Lower leg skin (tissue), 4 donors: Measurements from ENCODE around the gene BRAP. TPM values are rescaled to one million over a fixed set of nuclear protein-coding genes. Genes with fewer than 3 reads are reported as not detected.
A peak's percentile ranks its signal among the peaks of the same experiment; 100 is the strongest.
"Not testable (repeated sequence)": the region's sequence is repeated elsewhere in the genome, so short reads cannot be mapped to it uniquely, and the experiment has no call there.

Source experiments
- DNase-seq, 2 donors: peaks; one replicate each; pipeline ENCODE4 v3.0.0-alpha.2; 2019; ENCODE audit warnings: low spot score in 2 of 2
- H3K4me3 ChIP-seq: fragments of 200-600 bp; sonication (generic); 2 replicates; pipeline ENCODE4 v1.5.1; 2017; ENCODE audit warnings: mild to moderate bottlenecking, low read depth; ENCODE audit not compliant: poor library complexity, severe bottlenecking
- CTCF ChIP-seq, 3 donors: fragments of 450-650 bp; IDR thresholded peaks; one replicate each; pipeline ENCODE4 v1.5.1; 2016; ENCODE audit warnings: antibody characterized with exemption in 3 of 3, mild to moderate bottlenecking in 3 of 3, moderate library complexity in 2 of 3
- POLR2A ChIP-seq, 2 donors: fragments of 450-650 bp; IDR thresholded peaks; one replicate each; pipeline ENCODE4 v1.6.1; 2016 to 2017; ENCODE audit warnings: antibody characterized with exemption in 2 of 2, mild to moderate bottlenecking in 1 of 2, moderate library complexity in 1 of 2
- WGBS, 2 donors: methylation state at CpG; one replicate each; pipeline ENCODE4 v1.1.5; 2018; 5-methylcytosine and 5-hydroxymethylcytosine counted together
- intact Hi-C: fragments of 100-400 bp; cut with DNase I; formaldehyde crosslinking; loops from one replicate; pipeline ENCODE4 v1.15.0; 2023; ENCODE audit warnings: low total_unique reads
- total RNA-seq, 4 donors: library from RNA; depleted of rRNA; stranded (reverse); fragments of >200 nt; gene quantifications; one replicate each; pipeline ENCODE4 v1.1.0, GENCODE V29; 2016

BRAP gene
- total RNA-seq, 4 donors from 2014 or later, result 18.0 to 25.2 (median 22.0) TPM

DNA sequence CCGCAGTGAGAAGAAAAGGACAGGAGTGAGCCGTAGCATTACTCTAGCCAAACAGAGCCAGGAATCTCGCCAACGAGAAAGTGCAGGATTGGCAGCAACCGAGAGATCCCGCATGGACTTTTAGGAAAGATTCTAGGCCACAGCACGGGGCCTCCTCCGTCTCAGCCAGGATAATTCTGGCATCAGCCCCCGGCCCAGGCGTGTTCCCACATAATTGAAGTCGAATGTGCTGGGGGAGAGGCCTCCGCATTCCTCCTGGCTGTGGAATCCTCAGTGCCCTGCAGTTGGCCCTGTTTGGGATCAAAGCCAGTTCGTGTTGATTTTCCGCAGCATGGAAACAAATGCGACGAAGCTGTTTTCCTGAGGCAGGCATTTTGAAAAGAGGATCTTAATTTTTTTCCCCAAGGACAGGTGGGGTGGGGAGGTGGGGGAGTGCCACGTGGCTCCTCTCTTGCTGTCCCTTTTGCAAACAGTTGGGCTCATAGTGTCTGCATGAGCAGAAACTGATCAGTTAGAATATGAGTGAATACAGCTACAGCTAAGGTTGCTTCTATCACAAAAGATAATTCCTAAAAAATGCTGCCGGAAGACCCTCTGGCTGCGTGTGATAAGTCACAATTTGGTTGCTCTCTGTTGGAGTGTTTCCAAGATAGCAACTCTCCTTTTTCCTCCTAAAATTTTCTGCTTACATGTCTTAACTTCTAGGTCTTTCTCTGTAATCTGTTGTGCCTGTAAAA, 49.4 kb downstream of the BRAP start:
- peak; percentile 53 to 91 for DNase-seq
- 11 to 13% methylated on average over 19 of the region's 19 CpGs for WGBS, 2 donors
- H3K4me3 ChIP-seq, result no peak overlapping the region
- TF ChIP-seq CTCF (IDR thresholded peaks at IDR 0.05) (no peak), POLR2A (IDR thresholded peaks at IDR 0.05) (no peak)
- intact Hi-C loops, result no loop called here

GRCh38 chr12:111635524-111635923, 50.2 kb downstream of the BRAP start:
- no peak for DNase-seq
- TF ChIP-seq CTCF (IDR thresholded peaks at IDR 0.05), result no peak
- TF ChIP-seq POLR2A (IDR thresholded peaks at IDR 0.05), result no peak
- WGBS, 2 donors, result 83 to 84% methylated on average over 8 of the region's 8 CpGs
- no peak overlapping the region for H3K4me3 ChIP-seq
- intact Hi-C loops, result no loop called here

DNA sequence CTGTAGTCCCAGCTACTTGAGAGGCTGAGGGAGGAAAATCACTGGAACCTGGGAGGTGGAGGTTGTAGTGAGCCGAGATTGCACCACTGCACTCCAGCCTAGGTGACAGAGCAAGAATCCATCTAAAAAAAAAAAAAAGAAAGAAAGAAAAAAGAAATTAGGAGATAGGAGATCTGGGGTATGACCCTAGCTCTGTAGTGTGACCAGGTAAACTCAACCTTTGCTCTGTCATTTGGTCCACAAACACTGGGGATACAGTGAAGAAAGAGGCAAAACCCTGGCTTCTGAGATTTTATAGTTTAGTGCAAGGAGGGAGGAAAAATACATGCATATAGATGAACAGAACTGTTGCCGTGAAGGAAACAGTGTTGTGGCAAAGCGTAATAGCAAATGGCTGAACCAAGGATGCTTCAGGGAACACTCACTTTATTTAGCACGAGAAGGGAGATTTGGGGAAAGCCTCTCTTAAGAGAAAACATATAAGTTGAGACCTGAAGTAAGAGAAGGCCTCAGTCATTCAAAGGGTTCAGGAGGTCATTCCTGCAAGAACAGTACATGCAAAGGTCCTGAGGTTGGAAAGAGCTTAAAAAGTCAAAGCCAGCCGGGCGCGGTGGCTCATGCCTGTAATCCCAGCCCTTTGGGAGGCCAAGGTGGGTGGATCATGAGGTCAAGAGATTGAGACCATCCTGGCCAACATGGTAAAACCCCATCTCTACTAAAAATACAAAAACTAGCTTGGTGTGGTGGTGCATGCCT, 57.1 kb downstream of the BRAP start:
- DNase-seq, result no peak
- no peak overlapping the region for H3K4me3 ChIP-seq
- TF ChIP-seq POLR2A (IDR thresholded peaks at IDR 0.05), result no peak
- TF ChIP-seq CTCF (IDR thresholded peaks at IDR 0.05), result no peak
- 87 to 96% methylated on average over 7 of the region's 7 CpGs for WGBS, 2 donors
- intact Hi-C loops, result no loop called here

DNA sequence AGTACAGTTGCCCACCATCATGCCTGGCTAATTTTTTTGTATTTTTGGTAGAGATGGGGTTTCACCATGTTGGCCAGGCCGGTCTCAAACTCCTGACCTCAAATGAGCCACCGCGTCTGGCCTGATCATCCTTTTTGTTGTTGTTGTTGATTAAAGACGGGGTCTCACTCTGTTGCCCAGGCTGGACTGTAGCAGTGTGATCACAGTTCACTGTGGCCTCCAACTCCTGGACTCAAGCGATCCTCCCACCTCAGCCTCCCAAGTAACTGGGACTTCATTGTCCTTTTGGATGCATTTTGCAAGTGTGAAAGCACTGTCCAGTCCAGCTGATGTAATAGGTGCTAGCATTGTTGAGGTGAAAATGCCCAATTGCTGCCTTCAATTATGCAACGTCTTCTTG, 59.5 kb downstream of the BRAP start:
- WGBS, 2 donors, result 97 to 98% methylated on average over 6 of the region's 6 CpGs
- no peak overlapping the region for H3K4me3 ChIP-seq
- intact Hi-C loops, result no loop called here
- TF ChIP-seq CTCF (IDR thresholded peaks at IDR 0.05) (no peak), POLR2A (IDR thresholded peaks at IDR 0.05) (no peak)
- DNase-seq, result no peak

DNA sequence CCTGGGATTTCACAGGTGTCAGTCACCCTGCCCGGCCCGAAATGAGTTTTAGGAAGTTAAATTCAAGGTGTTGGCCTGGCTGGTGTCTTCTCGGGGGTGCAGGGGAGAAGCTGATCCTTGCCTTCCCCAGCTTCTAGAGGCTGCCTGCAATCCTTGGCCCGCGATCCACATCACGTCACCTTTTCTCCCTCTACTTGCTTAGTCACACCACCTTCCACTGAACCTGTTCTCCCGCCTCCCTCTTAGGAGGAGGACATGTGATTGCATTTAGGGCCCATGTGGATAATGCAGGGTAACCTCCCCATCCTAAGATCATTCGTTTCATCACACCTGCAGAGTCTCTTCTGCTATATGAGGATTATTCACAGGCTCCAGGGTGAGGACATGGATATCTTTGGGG, 61.2 kb downstream of the BRAP start:
- 53 to 67% methylated on average over 8 of the region's 8 CpGs for WGBS, 2 donors
- intact Hi-C loops, result no loop called here
- TF ChIP-seq POLR2A (IDR thresholded peaks at IDR 0.05) (no peak), CTCF (IDR thresholded peaks at IDR 0.05) (no peak)
- DNase-seq, result no peak
- no peak overlapping the region for H3K4me3 ChIP-seq

GRCh38 chr12:111617841-111618240, 67.9 kb downstream of the BRAP start:
- DNase-seq, intact Hi-C loops, H3K4me3 ChIP-seq: not testable (repeated sequence)
- 95% methylated on average over 10 of the region's 10 CpGs for WGBS, 2 donors
